AG10803 (cell line): ENCODE measurements around the gene PTPN13.
"Not testable (repeated sequence)": the region's sequence is repeated elsewhere in the genome, so short reads cannot be mapped to it uniquely, and the experiment has no call there.

Experiments
- DNase-seq: peaks from one replicate; pipeline ENCODE4 v3.0.0; 2010; ENCODE audit warnings: low read depth
- H3K4me3 ChIP-seq: 2 replicates; pipeline ENCODE4 v1.5.1; 2011; ENCODE audit warnings: mild to moderate bottlenecking, low read length, control low read depth
- CTCF ChIP-seq: conservative IDR thresholded peaks from 2 replicates; pipeline ENCODE4 v1.5.1; 2011; ENCODE audit warnings: mild to moderate bottlenecking, low read length, control low read depth, inconsistent platforms

Gene PTPN13

GRCh38 chr4:86686741-86687140, 92.6 kb downstream of the PTPN13 start:
- no peak overlapping the region for H3K4me3 ChIP-seq
- TF ChIP-seq CTCF: no peak
- no peak for DNase-seq

GRCh38 chr4:86688026-86688425, 93.9 kb downstream of the PTPN13 start:
- DNase-seq: no peak
- H3K4me3 ChIP-seq: no peak overlapping the region
- no peak for TF ChIP-seq CTCF

GRCh38 chr4:86704601-86705000, 110.5 kb downstream of the PTPN13 start:
- no peak overlapping the region for H3K4me3 ChIP-seq
- DNase-seq: no peak
- TF ChIP-seq CTCF: no peak

- no peak overlapping the region for H3K4me3 ChIP-seq
- peak; percentile 8 for DNase-seq
- no peak for TF ChIP-seq CTCF
Observed at GRCh38 chr4:86706923-86707597, 112.9 kb downstream of the PTPN13 start.

GRCh38 chr4:86717651-86718050, 123.5 kb downstream of the PTPN13 start:
- DNase-seq: no peak
- no peak overlapping the region for H3K4me3 ChIP-seq
- no peak for TF ChIP-seq CTCF

- no peak for DNase-seq
- no peak overlapping the region for H3K4me3 ChIP-seq
- no peak for TF ChIP-seq CTCF
Observed at GRCh38 chr4:86718152-86718551, 124.0 kb downstream of the PTPN13 start.

- DNase-seq, H3K4me3 ChIP-seq: not testable (repeated sequence)
Observed at GRCh38 chr4:86719149-86719548, 125.0 kb downstream of the PTPN13 start.

- DNase-seq: peak; percentile 13
- TF ChIP-seq CTCF: no peak
- no peak overlapping the region for H3K4me3 ChIP-seq
Observed at GRCh38 chr4:86720508-86721068, 126.5 kb downstream of the PTPN13 start.
